Inflammatory macrophage treated with lipopolysaccharide for 4 hours (primary cell): ENCODE measurements around the gene BICD1.

ENCODE experiments used
- DNase-seq: peaks from one replicate; pipeline ENCODE4 v3.0.0-alpha.2; 2020

The BICD1 gene

GRCh38 chr12:32285489-32285888 is 178.8 kb downstream of the BICD1 start:
- DNase-seq, result no peak

- DNase-seq, result no peak
These were observed 183.8 kb downstream of the BICD1 start for GRCh38 chr12:32290411-32290810.

GRCh38 chr12:32292151-32292550 is 185.5 kb downstream of the BICD1 start:
- peak; percentile 67 for DNase-seq

- DNase-seq, result no peak
These were observed 187.3 kb downstream of the BICD1 start for GRCh38 chr12:32293808-32294419.

- no peak for DNase-seq
These were observed 189.9 kb downstream of the BICD1 start for GRCh38 chr12:32296567-32296966.

GRCh38 chr12:32298917-32299316 is 192.3 kb downstream of the BICD1 start:
- no peak for DNase-seq

- DNase-seq, result no peak
These were observed 194.6 kb downstream of the BICD1 start for GRCh38 chr12:32301216-32301615.

- DNase-seq, result peak; percentile 10
These were observed 195.8 kb downstream of the BICD1 start for GRCh38 chr12:32302218-32303173.

- DNase-seq, result no peak
These were observed 196.5 kb downstream of the BICD1 start for GRCh38 chr12:32303174-32303549.

- peak; percentile 33 for DNase-seq
These were observed 198.5 kb downstream of the BICD1 start for GRCh38 chr12:32305163-32305562.

GRCh38 chr12:32307326-32307725 is 200.7 kb downstream of the BICD1 start:
- DNase-seq, result no peak

- no peak for DNase-seq
These were observed 203.4 kb downstream of the BICD1 start for GRCh38 chr12:32309811-32310736.

- peak; percentile 54 for DNase-seq
These were observed 205.5 kb downstream of the BICD1 start for GRCh38 chr12:32312049-32312670.

GRCh38 chr12:32322354-32322753 is 215.7 kb downstream of the BICD1 start:
- DNase-seq, result no peak

- DNase-seq, result no peak
These were observed 224.5 kb downstream of the BICD1 start for GRCh38 chr12:32331133-32331532.

GRCh38 chr12:32332446-32332845 is 225.8 kb downstream of the BICD1 start:
- DNase-seq, result no peak

- DNase-seq, result no peak
These were observed 227.7 kb downstream of the BICD1 start for GRCh38 chr12:32334371-32334777.

- DNase-seq, result peak; percentile 3
These were observed 229.6 kb downstream of the BICD1 start for GRCh38 chr12:32336261-32336660.

GRCh38 chr12:32343496-32343895 is 236.8 kb downstream of the BICD1 start:
- DNase-seq, result no peak

- no peak for DNase-seq
These were observed 237.4 kb downstream of the BICD1 start for GRCh38 chr12:32344047-32344446.

GRCh38 chr12:32353540-32353939 is 246.9 kb downstream of the BICD1 start:
- no peak for DNase-seq

- DNase-seq, result no peak
These were observed 251.1 kb downstream of the BICD1 start for GRCh38 chr12:32357601-32358249.
